Endothelial cell of umbilical vein (primary cell): Measurements from ENCODE around the gene PIP5K1A. TPM values are rescaled to one million over a fixed set of nuclear protein-coding genes. Genes with fewer than 3 reads are reported as not detected.

Source experiments
- BruUV-seq: library from RNA; stranded (reverse); fragments of 400-500 nt; replicated peaks from 2 replicates; lab custom pipeline; 2021; lab: Mats Ljungman, UMichigan
- CTCF ChIA-PET: fragments of 300-600, 350-600 bp; sonication (Branson Sonifier 250); formaldehyde crosslinking; loops from one replicate; lab custom pipeline; 2021; ENCODE audit warnings: antibody characterized with exemption, inconsistent platforms; lab: Charles Lee
- POLR2A ChIA-PET: fragments of 300-600, 350-600 bp; sonication (Branson Sonifier 250); formaldehyde crosslinking; loops from one replicate; lab custom pipeline; 2021; ENCODE audit warnings: antibody characterized with exemption, inconsistent platforms; lab: Charles Lee
- DNase-seq: peaks from one replicate; pipeline ENCODE4 v3.0.0-alpha.2; 2011; ENCODE audit warnings: low read depth, low spot score
- FAIRE-seq: peaks from 2 replicates; lab custom pipeline; 2011; peaks lifted over from hg19 to GRCh38; lab: Jason Lieb, UNC
- H2AFZ ChIP-seq: 2 replicates; pipeline ENCODE4 v1.6.0; 2012; ENCODE audit warnings: low read depth, low read length, control low read depth, inconsistent platforms
- H3K27ac ChIP-seq: 2 replicates; pipeline ENCODE4 v1.5.1; 2011; ENCODE audit warnings: low read depth, mild to moderate bottlenecking, control low read depth, low read length, moderate library complexity; ENCODE audit not compliant: insufficient read depth
- H3K27me3 ChIP-seq, 2 experiments: 2 replicates each; pipeline versions ENCODE4 v1.6.0 to v1.6.1; 2011; ENCODE audit warnings: low read length in 2 of 2, mixed read lengths in 1 of 2; ENCODE audit not compliant: control insufficient read depth in 2 of 2, insufficient read depth in 2 of 2
- H3K36me3 ChIP-seq, 2 experiments: 2 replicates in 1 of 2; 3 replicates in 1 of 2; pipeline ENCODE4 v1.5.1; 2011; ENCODE audit warnings: low read length in 2 of 2, mild to moderate bottlenecking in 1 of 2, moderate library complexity in 1 of 2; ENCODE audit not compliant: control insufficient read depth in 2 of 2, insufficient read depth in 2 of 2; ENCODE audit errors: extremely low read depth in 1 of 2
- H3K4me1 ChIP-seq: 3 replicates; pipeline ENCODE4 v1.5.1; 2011; ENCODE audit warnings: mild to moderate bottlenecking, low read length; ENCODE audit not compliant: control insufficient read depth, insufficient read depth; ENCODE audit errors: extremely low read depth
- H3K4me2 ChIP-seq: 2 replicates; pipeline ENCODE4 v1.6.1; 2011; ENCODE audit warnings: low read length, control low read depth, mixed read lengths; ENCODE audit not compliant: insufficient read depth
- H3K4me3 ChIP-seq, 3 experiments: fragments of 200-600 bp in 1 of 3; sonication (generic), shearing (Covaris generic) in 1 of 3; replicated peaks in 1 of 3; 2 replicates each; pipeline ENCODE4 v1.5.1; 2011 to 2016; ENCODE audit warnings: control low read depth in 3 of 3, low read length in 3 of 3, mild to moderate bottlenecking in 2 of 3, inconsistent platforms in 1 of 3, low read depth in 1 of 3, moderate library complexity in 1 of 3; ENCODE audit not compliant: insufficient read depth in 1 of 3
- H3K79me2 ChIP-seq: 2 replicates; pipeline ENCODE4 v1.6.0; 2012; ENCODE audit warnings: low read length, inconsistent platforms; ENCODE audit not compliant: control insufficient read depth, insufficient read depth
- H3K9ac ChIP-seq: replicated peaks from 2 replicates; pipeline ENCODE3; 2011; ENCODE audit warnings: low read length, control low read depth; ENCODE audit not compliant: insufficient read depth; ENCODE audit errors: extremely low read depth
- H3K9me1 ChIP-seq: replicated peaks from 3 replicates; pipeline ENCODE4 v1.6.0; 2011; ENCODE audit warnings: mild to moderate bottlenecking, low read length; ENCODE audit not compliant: control insufficient read depth, insufficient read depth; ENCODE audit errors: extremely low read depth
- H3K9me3 ChIP-seq: replicated peaks from 2 replicates; pipeline ENCODE4 v1.5.1; 2012; ENCODE audit warnings: low read length, inconsistent platforms; ENCODE audit not compliant: control insufficient read depth, insufficient read depth
- H4K20me1 ChIP-seq: replicated peaks from 2 replicates; pipeline ENCODE3; 2011; ENCODE audit warnings: mild to moderate bottlenecking, low read length; ENCODE audit not compliant: control insufficient read depth, insufficient read depth; ENCODE audit errors: extremely low read depth
- CTCF ChIP-seq, 2 donors: IDR thresholded peaks; 1 replicate in 1 of 2; 2 replicates in 1 of 2; pipeline ENCODE4 v1.5.1; 2011; ENCODE audit warnings: low read length in 2 of 2, mild to moderate bottlenecking in 2 of 2, moderate library complexity in 2 of 2, control low read depth in 1 of 2, inconsistent platforms in 1 of 2, low read depth in 1 of 2; ENCODE audit not compliant: insufficient read depth in 1 of 2; ENCODE audit errors: extremely low read depth in 1 of 2
- EZH2 ChIP-seq: IDR thresholded peaks from 2 replicates; pipeline ENCODE4 v1.6.1; 2012; ENCODE audit warnings: borderline replicate concordance, low read depth, mild to moderate bottlenecking, moderate library complexity, low read length, inconsistent platforms; ENCODE audit not compliant: severe bottlenecking
- FOS ChIP-seq: IDR thresholded peaks from 2 replicates; pipeline ENCODE4 v1.6.1; 2011; ENCODE audit warnings: mild to moderate bottlenecking, low read length, moderate library complexity, borderline replicate concordance; ENCODE audit not compliant: insufficient read depth
- GATA2 ChIP-seq: IDR thresholded peaks from 2 replicates; pipeline ENCODE4 v1.7.0; 2011; ENCODE audit warnings: low read depth, mild to moderate bottlenecking, moderate library complexity, mixed read lengths, low read length; ENCODE audit not compliant: insufficient read length, insufficient read depth
- JUN ChIP-seq: IDR thresholded peaks from 2 replicates; pipeline ENCODE4 v1.6.1; 2011; ENCODE audit warnings: borderline replicate concordance, low read depth; ENCODE audit not compliant: insufficient read length, insufficient read depth
- MAX ChIP-seq: IDR thresholded peaks from 2 replicates; pipeline ENCODE4 v1.6.1; 2011; ENCODE audit not compliant: insufficient read depth, insufficient read length
- MYC ChIP-seq: IDR thresholded peaks from one replicate; pipeline ENCODE4 v1.6.1; 2011; ENCODE audit warnings: mild to moderate bottlenecking, low read depth, low read length
- POLR2A ChIP-seq: IDR thresholded peaks from 2 replicates; pipeline ENCODE4 v1.6.1; 2012; ENCODE audit warnings: low read depth, mild to moderate bottlenecking, control low read depth, low read length
- POLR2AphosphoS5 ChIP-seq: IDR thresholded peaks from 2 replicates; pipeline ENCODE4 v1.6.1; 2012; ENCODE audit warnings: low read depth, mild to moderate bottlenecking, control low read depth, low read length, moderate library complexity; ENCODE audit not compliant: insufficient read depth
- dilution Hi-C: fragments of 300-500 bp; cut with MboI; formaldehyde crosslinking; loops from one replicate; pipeline ENCODE4 v1.15.0; 2019; ENCODE audit warnings: low sequenced_read_pairs; ENCODE audit not compliant: extremely low pct_ligation_motif_present
- intact Hi-C: fragments of 100-400 bp; cut with micrococcal nuclease; formaldehyde crosslinking; loops from one replicate; pipeline ENCODE4 v1.10.0; 2022
- polyA plus RNA-seq, 4 experiments: library from polyadenylated mRNA; depleted of rRNA in 3 of 4; stranded (reverse) in 3 of 4; unstranded in 1 of 4; fragments of >200 nt; gene quantifications; 2 replicates each; pipeline versions ENCODE4 v1.2.1 to v1.2.3, GENCODE V29; 2011 to 2012; ENCODE audit warnings: missing spikeins in 1 of 4
- total RNA-seq: library from RNA; stranded (reverse); gene quantifications from 2 replicates; pipeline ENCODE4 v1.2.3, GENCODE V29; 2021

PIP5K1A gene
- total and polyA plus RNA-seq, 2 donors (not counting 3 experiments of a cell fraction or from before 2014, with no cell fraction given) = 72.1 to 79.3 TPM

GRCh38 chr1:151293093-151293492 lies 94.7 kb downstream of the PIP5K1A start:
- POLR2A ChIA-PET = interaction anchor here (0.6 to 1.5 kb wide), 2 partner anchors 8 to 10 kb away, joined by 4 to 10 read pairs; no protein-coding TSS in a partner anchor
- no peak overlapping the region for H3K4me2 ChIP-seq
- no peak overlapping the region for H2AFZ ChIP-seq
- no peak overlapping the region for H3K27ac ChIP-seq
- no peak overlapping the region for H3K9ac ChIP-seq
- H3K79me2 ChIP-seq = no peaks in the 10 kb centered on the region
- no peak overlapping the region for H3K4me3 ChIP-seq
- TF ChIP-seq GATA2 = no peak
- TF ChIP-seq EZH2 = no peak
- TF ChIP-seq POLR2A = no peak
- no peak for TF ChIP-seq FOS
- TF ChIP-seq JUN = no peak
- no peak for TF ChIP-seq CTCF (IDR thresholded peaks at IDR 0.05; ENCODE audit: extremely low read depth in 1 of 2, insufficient read depth in 1 of 2, low read depth in 1 of 2, low read length in 2 of 2)
- TF ChIP-seq POLR2AphosphoS5 = no peak
- no peak for TF ChIP-seq MYC
- TF ChIP-seq MAX = no peak
- dilution Hi-C loops = no loop called here
- CTCF ChIA-PET = interaction anchor here (1.0 to 22.0 kb wide), 2 partner anchors 31 to 46 kb away, joined by 4 to 674 read pairs; no protein-coding TSS in a partner anchor
- H4K20me1 ChIP-seq = no peaks in the 10 kb centered on the region
- BruUV-seq = no TSS peak
- intact Hi-C loops = no loop called here
- DNase-seq = no peak
- no peaks in the 10 kb centered on the region for H3K9me1 ChIP-seq
- no peaks in the 10 kb centered on the region for H3K4me1 ChIP-seq
- H3K36me3 ChIP-seq = peaks cover 15 to 68% of the 10 kb centered on the region in 2 experiments
- FAIRE-seq = no peak
- H3K9me3 ChIP-seq = no peaks in the 10 kb centered on the region
- no peaks in the 10 kb centered on the region for H3K27me3 ChIP-seq
